ENCODE measurements around the gene GABPB1. TPM values are rescaled to one million over a fixed set of nuclear protein-coding genes. Genes with fewer than 3 reads are reported as not detected.
"Not testable (repeated sequence)": the region's sequence is repeated elsewhere in the genome, so short reads cannot be mapped to it uniquely, and the experiment has no call there.

GABPB1 gene
- total RNA-seq, result 39.1 and 40.8 TPM in 2 replicates

DNA sequence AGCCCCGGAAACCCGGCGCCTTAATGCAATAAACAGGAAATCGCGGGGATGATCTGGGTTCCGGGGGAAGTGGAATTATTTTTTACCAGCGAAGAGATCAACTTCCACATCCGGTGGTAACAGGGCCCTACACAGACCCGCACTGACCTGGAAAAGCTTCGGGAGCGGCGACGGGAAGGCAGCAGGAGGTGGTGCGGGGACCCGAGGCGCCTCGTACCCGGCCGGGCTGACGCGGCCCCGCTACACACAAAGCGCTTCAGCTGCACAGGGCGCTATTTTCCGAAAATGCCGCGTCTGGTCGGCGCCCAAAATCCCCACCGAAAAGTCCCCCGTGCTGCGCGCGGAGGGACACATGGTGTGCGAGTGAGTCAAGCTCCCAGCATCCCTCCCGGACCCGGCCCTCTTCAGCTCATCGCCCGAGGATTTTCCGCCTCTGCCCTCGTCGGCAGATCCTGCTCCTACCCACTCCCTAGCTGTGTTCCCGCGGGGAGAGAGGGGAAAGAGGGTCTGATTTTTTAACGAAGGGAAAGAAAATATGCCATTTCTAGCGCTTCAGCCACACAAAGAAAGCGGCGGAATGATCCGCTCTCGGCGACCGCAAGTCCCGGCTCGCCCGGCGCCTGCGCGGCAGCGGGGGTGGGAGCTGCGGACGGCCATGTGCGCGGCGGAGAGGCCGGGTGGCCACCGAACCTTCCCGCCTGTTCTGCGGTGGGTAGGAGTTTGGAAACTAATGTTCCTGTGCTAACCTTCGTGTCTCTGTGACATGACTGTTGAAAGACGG lies at the start of gene GABPB1:
Gene GABPB1 (minus strand): TSS at position 361 of the 781 bp plus-strand sequence. CDS start 45,400 bp downstream, outside the sequence.
- intact Hi-C loops (cut with micrococcal nuclease), result loop anchor here (1.0 to 10.0 kb wide), 10 partner anchors 69 to 1476 kb away; partner anchors contain the start of genes COPS2, DTWD1, EID1 and FAM227B

GRCh38 chr15:50391561-50391960 lies 36.6 kb upstream of the GABPB1 start:
- intact Hi-C loops (cut with micrococcal nuclease), result not testable (repeated sequence)

DNA sequence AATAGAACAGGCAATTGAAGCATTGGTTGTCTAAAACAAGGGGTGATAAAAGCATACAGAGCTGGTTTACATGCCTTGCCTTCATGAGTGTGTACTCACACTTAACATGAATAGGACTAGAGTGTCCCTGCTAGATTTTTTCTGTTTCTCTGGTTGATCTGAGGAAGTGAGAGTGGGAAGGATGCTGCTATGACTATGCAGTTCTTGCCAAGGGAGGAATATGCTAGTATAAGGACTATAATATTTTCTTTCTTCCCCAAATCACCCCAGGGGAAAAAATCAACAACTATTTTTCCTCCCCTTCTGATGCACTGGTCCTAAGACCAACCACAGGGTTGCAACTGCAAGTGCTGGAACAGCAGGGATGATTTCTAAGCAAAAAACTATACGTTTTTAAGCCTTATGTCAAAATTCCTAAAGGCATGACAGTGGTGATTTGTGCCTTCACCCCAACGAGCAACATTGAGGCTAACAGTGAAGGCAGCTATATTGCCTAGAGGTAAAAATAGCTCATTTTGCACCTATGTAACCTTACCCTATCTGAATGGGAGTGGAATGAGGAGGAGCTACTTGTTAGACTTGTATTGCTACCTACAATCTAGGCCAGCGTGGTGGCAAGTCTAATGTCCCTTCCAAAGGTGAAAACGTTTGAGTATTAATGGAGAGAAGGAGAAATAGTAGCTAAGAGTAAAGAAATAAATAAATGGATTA lies 35.7 kb upstream of the GABPB1 start:
- intact Hi-C loops (cut with micrococcal nuclease), result no loop called here

DNA sequence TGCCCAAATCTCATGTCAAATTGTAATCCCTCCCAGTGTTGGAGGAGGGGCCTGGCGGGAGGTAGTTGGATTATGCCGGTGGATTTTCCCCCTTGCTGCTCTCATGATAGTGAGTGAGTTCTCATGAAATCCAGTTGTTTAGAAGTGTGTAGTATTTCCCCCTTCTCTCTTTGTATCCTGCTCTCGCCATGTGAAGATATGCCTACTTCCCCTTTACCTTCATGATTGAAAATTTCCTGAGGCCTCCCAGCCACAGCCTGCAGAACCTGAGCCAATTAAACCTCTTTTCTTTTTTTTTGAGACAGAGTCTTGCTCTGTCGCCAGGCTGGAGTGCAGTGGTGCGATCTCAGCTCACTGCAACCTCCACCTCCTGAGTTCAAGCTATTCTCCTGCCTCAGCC lies 27.4 kb upstream of the GABPB1 start:
- intact Hi-C loops (cut with micrococcal nuclease), result not testable (repeated sequence)

DNA sequence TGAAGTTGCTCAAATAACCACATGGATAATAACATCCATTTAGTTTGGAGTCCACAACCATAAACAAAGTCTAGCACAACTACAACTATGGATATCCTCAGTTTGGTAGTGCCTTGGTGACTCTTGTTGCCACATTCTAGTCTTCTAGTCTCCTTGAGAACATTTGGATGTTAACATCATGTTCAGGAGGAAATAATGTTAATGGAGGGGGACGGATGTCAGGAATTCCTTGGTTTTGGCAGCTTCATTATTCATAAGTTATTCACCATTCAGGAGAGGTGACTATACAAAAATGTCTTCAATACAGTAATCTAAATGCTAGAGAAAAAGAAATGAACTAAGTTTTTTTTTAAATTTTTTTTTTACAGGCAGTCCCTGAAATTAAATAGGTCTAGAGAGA lies 26.4 kb upstream of the GABPB1 start:
- intact Hi-C loops (cut with micrococcal nuclease), result no loop called here

GRCh38 chr15:50380089-50380488 lies 25.1 kb upstream of the GABPB1 start:
- intact Hi-C loops (cut with micrococcal nuclease), result no loop called here

DNA sequence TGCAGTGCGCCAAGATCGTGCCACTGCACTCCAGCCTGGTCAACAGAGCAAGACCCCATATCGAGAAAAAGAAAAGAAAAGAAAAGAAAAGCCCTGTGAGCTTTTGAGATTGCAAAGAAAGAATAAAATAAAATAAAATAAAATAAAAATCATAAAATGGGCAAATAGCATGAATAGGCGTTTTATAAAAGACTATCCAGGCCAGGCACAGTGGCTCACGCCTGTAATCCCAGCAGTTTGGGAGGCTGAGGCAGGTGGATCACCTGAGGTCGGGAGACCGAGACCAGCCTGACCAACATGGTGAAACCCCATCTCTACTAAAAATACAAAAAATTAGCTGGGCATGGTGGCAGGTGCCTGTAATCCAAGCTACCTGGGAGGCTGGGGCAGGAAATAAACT lies 24.4 kb upstream of the GABPB1 start:
- intact Hi-C loops (cut with micrococcal nuclease), result not testable (repeated sequence)

DNA sequence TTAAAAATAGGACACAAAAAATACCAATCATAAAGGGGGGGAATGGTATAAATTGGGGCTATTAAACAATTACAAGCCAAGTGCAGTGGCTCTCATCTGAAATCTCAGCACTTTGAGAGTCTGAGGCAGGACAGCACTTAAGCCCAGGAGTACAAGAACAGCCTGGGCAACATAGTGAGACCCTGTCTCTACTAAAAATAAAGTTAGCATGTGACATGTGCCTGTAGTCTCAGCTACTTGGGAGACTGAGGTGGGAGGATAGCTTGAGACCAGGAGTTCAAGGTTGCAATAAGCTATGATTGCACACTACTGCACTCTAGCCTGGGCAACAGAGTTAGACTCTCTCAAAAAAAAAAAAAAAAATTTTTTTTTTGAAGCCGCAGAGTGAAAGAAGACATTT lies 23.8 kb upstream of the GABPB1 start:
- intact Hi-C loops (cut with micrococcal nuclease), result no loop called here

- intact Hi-C loops (cut with micrococcal nuclease), result no loop called here
Measured at GRCh38 chr15:50377867-50378751, 23.1 kb upstream of the GABPB1 start.

DNA sequence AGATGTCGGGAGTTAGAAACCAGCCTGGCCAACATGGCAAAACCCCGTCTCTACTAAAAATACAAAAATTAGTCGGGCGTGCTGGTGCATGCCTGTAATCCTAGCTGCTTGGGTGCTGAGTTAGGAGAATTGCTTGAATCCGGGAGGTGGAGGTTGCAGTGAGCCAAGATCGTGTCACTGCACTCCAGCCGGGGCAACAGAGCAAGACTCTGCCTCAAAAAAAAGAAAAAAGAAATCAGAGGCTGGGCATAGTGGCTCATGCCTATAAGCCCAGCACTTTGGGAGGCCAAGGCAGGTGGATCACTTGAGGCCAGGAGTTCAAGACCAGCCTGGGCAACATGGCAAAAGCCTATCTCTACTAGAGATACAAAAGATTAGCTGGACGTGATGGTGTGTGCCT lies 14.6 kb upstream of the GABPB1 start:
- intact Hi-C loops (cut with micrococcal nuclease), result not testable (repeated sequence)

DNA sequence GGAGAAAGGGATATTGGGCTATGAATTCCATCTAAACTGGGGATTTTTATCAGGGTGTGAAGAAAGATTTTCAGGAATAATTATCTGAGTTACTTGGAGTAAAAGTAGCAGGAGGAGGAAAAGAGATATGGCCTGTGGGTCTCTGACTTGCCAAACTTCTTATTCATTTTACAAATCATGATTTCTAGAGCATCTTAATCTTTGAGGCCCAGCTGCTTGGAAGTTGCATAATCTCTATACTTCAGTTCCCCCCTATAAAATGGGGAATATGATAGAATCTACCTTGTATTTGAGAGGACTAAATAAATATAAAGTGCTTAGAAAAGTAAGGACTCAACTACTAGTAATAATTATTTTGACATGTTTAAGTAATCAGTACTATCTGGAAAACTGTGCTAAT lies 11.0 kb upstream of the GABPB1 start:
- intact Hi-C loops (cut with micrococcal nuclease), result no loop called here

- intact Hi-C loops (cut with micrococcal nuclease), result no loop called here
Measured at GRCh38 chr15:50365570-50365969, 10.6 kb upstream of the GABPB1 start.

GRCh38 chr15:50363612-50364011 lies 8.6 kb upstream of the GABPB1 start:
- intact Hi-C loops (cut with micrococcal nuclease), result no loop called here

- intact Hi-C loops (cut with micrococcal nuclease), result no loop called here
Measured at GRCh38 chr15:50361756-50362155, 6.8 kb upstream of the GABPB1 start.

- intact Hi-C loops (cut with micrococcal nuclease), result loop anchor here (10.0 kb wide), 1 partner anchor 1376 kb away; the partner anchor contains the start of gene LYSMD2
Measured at GRCh38 chr15:50358845-50359244, 3.8 kb upstream of the GABPB1 start.

DNA sequence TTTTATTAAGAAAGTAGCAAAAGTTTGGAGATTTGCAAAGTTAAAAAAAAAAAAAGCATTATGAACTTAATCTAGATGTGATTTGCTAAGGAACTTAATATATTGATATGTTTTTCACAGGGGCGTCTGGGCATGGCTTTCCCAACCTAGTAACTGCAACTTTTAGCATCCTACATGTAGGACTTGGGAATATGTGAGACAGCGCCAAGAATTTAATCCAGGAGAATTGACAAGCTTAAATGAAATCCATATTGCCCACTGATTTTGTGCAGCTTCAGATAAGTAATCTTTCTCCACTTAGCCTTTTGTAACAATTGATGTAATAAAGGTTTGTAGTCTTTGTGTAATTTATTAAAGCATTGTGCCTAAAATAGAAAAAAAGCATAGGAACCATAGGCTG lies 982 bp upstream of the GABPB1 start:
- intact Hi-C loops (cut with micrococcal nuclease), result loop anchor here (1.0 to 10.0 kb wide), 6 partner anchors 68 to 1477 kb away; partner anchors contain the start of genes DTWD1, EID1, FAM227B and LYSMD2

DNA sequence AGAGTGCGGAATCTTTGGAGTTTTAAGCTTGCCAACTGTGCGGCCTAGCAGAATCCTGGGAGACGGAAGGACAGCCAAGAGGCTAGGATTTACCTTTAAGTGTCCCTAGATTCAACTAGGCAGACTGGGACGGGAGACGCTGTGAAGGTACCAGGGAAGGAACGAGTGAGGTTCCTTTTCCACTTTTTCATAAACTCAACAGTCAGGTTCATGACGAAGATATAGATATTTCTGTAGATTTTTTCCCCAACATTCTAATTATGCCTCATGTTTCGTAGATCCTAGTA lies 564 bp upstream of the GABPB1 start:
- intact Hi-C loops (cut with micrococcal nuclease), result loop anchor here (1.0 to 10.0 kb wide), 6 partner anchors 69 to 1477 kb away; partner anchors contain the start of genes DTWD1, EID1, FAM227B and LYSMD2

- intact Hi-C loops (cut with micrococcal nuclease), result loop anchor here (1.0 to 10.0 kb wide), 13 partner anchors 35 to 1475 kb away; partner anchors contain the start of genes COPS2, DTWD1, EID1 and FAM227B
Measured at GRCh38 chr15:50353975-50354837, 792 bp downstream of the GABPB1 start.

DNA sequence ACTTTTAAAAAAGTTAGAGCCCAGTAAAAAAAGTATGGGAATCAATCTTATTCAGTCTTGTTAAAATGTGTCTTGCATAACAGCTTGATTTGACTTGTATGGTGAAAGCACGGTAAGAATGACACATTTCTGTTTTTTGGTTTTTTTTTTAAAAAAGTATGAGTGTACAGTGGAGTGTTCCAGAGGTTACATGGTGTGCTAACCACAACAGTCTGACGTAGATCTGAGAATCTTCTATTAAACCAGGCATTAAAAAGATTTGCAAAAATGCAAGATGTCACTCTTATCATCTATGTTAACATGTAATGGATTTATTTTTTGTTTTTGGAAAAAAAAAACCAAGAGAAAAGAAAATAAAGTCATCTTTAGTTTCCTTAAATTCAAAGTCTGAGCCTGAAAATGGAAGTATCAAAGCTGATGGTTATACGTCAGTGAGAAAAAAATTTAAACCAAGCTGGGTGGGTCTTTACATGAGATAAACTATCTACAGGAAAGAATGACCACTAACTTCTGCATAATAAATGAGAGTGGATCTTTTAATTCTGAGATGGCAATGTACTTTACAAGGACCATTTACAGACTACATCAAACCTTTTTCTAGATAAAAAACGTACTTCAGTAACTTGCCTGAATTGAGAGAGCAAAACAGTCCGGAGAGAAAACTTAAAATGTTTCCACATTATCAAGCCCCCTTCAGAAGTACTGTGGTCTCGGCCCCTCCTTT lies 1.6 kb downstream of the GABPB1 start:
- intact Hi-C loops (cut with micrococcal nuclease), result loop anchor here (1.0 to 10.0 kb wide), 7 partner anchors 35 to 1381 kb away; partner anchors contain the start of genes LYSMD2 and SPPL2A
